GM18526 (cell line): ENCODE measurements around the gene TFF3.

Experiments
- POLR2A ChIP-seq: IDR thresholded peaks from 3 replicates; pipeline ENCODE4 v1.6.1; 2011; ENCODE audit not compliant: insufficient read length; ENCODE audit errors: extremely low read depth

TFF3 gene

DNA sequence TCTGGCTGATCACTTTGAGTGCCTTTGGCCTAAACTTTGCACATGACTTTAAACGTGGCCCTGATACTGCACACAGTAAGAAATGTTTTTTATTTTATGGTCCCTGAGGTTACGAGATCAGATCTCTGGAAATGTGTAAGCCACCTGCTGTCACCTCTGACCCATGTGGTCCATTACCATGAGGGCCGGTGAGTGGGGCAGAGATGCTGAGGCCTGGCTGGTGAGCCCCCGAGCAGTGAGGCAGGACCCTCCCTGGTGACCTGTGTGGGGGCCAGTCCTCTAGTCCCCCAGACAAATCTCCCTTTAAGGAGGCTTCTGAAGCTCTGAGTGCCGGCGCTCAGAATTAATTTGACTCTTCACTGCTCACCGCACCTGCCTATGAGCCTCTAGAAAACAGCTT, 12.4 kb downstream of the TFF3 start:
- TF ChIP-seq POLR2A = no peak

DNA sequence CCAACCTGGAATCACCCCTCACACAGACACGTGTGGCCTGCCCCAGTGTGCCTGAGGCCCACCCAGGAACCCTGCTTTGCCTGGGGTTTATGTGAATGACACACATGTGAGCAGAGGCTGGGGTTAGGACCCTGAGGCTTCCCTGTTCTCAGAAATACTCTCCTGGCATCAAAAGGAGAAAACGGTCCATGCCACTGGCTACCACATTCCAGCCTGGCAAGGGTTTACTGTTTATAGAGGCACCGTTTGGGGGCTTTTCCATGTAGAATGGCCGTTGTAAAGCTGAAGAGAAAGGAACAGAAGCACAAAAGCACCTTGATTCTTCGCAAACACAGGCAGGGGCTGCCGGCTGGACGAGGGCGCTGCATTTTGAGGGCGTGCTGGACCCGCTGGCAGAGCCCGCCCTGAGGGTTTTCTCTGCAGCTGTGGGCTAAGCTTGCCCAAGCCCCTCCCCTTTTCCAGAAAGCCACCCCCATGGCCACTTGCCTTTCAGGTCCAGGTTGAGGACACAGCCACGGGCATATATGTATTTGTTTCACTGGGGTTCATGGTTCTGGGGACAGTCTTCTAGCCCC, 13.0 kb downstream of the TFF3 start:
- TF ChIP-seq POLR2A = no peak

DNA sequence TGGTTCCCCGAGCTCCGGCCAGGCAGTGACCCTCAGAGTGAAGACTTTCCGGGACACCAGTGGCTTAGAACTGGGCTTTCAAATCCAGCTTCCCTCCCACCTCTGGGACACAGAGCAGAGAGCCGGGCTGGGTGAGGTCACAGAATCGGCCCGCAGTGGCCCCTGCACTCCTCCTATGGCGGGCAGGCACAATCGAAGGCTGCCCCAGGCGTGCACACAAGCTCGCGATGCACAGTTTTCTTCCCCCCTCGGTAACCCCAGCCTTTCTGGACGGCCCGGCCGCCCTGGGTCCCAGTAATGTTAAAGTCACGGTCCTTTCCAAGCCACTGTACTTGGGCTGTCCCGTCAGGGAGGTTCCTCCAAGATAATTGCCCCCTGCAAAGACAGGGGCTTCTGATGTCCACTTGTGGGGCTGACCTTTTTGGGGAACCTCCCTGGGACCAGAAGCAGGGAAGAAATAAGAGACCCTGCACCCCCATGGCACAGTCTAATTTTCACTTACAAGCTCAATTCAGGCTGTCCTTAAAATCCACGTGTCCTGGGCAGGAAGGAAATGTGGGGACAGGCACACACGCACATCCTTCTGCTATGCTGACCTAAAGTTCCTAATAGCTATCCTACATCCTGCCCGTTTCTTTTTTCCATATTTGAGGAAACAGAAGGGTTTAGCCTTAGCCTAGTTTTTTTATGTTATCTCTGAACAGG, 13.7 kb downstream of the TFF3 start:
- no peak for TF ChIP-seq POLR2A

DNA sequence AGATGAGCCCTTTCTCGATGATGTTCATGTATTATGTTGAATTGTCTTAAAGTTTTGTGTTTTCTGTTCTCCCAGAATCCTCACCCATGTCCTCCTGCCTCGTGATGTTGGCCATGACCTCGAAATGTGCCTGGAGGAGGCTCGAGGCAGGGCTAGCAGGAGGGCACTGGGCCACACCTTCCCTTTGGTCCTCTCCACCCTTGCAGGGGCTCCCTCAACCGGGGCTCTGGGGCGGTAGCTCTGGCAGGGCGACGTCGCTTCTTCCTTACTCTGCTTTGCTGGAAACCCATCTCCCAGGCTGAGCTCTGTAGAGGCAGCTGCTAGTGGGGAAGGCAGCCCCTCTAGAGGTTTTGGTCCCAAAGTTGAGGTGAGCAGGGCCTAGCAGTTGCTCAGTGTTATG, 14.3 kb downstream of the TFF3 start:
- TF ChIP-seq POLR2A = no peak

DNA sequence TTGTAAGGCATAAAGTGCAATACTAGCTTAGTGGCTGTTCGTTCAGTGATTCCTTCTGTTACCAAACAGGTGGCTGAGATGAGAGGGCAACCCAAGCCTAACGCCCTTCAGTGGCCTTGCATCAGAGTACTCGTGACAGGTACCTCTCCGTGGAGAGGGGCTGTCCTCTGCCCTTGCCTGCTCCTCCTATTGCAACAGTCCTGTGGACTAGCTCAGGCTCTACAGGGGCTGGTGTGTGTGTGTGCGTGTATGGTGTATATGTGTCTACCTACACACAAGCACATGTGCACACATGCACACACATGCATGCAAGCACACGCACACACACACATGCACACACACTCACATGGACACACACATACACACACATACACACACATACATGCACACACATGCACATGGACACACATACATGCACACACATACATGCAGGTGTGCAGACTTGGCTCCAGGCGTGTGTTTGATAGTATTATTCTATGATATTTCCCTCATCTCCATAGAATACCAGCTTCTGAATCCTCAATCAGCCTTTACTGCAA, 15.1 kb downstream of the TFF3 start:
- TF ChIP-seq POLR2A = no peak

DNA sequence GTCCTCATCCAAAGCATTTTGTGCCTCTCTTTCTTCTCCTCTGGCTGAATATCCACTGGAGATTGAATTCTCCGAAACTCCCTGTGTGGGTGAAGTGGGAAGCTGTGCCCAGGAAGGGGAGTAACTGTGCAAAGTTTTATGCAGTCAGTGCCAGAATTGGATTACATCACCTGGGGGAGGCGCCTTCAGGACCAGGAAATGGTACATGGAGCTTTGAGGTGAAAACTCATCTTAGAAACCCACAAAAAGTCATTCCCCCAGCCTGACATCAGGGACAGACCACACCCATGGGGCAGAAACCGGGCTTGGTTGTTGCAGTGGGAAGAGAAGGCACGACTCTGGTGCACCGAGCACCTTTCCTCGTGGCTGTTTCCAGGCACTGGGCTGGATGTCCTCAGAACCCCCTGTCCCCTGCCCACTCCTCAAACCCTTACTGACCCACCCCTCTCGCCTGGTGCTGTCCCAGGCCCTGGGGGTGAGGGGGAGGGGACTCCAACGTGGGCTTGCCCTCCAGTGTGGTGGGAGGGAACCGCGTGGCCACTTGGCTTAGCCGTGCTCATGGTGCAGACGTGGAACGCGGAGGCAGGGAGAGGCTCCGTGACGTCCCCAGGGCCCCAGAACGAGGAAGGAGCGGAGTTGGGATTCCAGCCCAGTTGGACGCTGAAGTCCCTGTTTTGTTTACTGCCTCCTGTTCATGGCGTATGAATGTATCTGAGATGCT, 15.7 kb downstream of the TFF3 start:
- no peak for TF ChIP-seq POLR2A

DNA sequence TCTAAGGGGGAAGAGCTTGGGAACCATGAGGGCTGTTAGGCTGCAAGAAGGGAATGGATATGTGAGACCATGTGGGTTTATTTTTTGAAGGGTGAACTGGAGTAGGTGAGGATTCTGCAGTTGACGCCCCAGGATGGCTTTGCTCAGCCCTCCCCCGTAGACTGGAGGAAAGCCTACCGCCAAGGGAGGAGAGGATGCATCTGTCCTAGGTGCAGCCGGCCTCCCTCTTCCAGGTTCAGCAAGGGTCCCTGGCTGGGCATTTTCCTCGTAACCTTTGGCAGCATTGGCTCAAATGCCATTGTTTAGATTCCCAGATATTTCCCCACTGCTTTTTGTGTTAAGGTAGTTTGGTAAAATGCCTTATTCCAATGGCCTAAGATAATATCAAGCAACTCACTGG, 16.6 kb downstream of the TFF3 start:
- no peak for TF ChIP-seq POLR2A

DNA sequence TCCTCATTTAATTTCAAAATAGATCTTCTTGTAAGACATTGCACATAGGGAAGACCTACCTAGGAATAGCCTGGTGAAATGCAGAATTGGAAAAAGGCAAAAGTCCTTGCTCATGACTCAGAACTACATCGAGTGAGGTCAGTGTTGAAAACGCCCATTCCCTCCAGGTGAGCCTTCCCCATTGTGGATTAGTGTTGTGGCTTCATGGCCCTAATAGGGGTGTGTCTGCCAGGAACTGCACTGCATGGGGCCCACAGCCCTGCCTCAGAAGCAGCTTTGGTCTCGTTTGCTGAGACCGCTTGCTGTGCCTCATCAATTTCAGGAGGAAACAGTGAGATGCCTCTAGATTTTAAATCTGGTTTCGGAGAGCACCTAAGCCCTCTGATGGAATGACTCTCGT, 17.0 kb downstream of the TFF3 start:
- no peak for TF ChIP-seq POLR2A

DNA sequence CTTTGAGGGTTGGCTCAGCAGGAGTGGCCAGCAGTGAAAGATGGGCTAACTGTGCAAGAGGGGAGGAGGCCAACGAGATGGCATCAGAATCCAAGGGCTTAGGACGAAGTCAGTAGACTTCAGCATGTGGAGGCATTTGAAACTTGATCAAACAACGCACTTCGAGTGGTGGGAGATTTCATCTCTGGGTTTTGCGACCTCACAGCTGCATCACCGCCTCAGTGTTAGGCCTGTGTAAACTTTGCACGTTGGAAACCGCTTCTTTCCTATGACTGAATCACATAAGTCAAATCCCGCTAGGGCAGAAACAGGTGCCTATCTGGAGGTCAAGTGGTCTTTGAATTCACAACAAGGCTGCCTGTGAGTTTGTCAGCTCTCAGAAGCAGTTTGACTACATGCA, 17.8 kb downstream of the TFF3 start:
- TF ChIP-seq POLR2A = no peak

DNA sequence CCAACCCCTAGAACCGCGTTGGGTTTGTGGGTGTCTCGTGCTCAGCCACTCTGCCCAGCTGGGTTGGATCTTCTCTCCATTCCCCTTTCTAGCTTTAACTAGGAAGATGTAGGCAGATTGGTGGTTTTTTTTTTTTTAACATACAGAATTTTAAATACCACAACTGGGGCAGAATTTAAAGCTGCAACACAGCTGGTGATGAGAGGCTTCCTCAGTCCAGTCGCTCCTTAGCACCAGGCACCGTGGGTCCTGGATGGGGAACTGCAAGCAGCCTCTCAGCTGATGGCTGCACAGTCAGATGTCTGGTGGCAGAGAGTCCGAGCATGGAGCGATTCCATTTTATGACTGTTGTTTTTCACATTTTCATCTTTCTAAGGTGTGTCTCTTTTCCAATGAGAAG, 18.7 kb downstream of the TFF3 start:
- no peak for TF ChIP-seq POLR2A

DNA sequence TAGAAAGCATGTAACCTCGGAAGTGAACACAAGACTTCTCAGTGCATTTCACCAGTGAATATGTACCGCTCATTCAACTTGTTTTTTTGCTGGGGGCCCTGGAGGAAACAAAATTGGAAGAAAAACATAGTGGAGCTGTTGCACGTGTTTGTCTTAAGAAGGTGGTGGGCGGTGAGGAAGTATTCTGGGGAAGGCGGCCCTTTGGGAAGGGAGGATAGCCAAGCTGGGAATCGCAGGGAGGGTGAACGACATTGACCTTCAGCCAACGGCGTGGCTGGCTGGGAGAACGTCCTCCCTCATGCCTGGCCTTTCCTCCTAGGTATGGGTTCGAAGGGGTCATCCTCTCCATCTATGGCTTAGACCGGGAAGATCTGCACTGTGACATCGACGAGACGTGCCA, 19.4 kb downstream of the TFF3 start:
- no peak for TF ChIP-seq POLR2A

DNA sequence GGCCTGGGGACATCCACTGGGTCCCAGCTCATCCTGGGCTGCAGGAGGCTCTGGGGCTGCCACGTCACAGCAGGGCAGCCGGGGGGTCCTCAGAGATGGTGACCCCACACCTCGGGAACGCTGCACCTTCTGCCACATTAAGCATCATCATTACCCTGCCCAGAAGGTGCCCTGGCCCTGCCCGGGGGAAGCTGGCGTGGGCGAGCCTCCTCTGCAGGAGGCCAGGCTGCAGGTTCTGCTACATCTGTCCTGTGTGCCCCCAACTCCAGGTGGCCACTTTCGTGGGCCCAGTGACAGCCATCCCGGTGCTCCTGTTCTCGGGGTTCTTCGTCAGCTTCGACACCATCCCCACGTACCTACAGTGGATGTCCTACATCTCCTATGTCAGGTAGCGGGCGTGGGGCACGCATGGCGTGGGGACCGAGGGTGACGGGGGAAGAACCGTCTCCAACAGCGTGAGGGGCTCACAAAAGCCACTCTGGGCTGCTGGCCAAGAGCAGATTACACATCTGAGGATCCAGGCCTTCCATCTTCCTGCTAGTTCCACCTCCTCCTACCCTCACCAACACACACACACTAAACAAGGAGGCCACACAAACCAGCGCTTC, 20.8 kb downstream of the TFF3 start:
- TF ChIP-seq POLR2A = no peak

DNA sequence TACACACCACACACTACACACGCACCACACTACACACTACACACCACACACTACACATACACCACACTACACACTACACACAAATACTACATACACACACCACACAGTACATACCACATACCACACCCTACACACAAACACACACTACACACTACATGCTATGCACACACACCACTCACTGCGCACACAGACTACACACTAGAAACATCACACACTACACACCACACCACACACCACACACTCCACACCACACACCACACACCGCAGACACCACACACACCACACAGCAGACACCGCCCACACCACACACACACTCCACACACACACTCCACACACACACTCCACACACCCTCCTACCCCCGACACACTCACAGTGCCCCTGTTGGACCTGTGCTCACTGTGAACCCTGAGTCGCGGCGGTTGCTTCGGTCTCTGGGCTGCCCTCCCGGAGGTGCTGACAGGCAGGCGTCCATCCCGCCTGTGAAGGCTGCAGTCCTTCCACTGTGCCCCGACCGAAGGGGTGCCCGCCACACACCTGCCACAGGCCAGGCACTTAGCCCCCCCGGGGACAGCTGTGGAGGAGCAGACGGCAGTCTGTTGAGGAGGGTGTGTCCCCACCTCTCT, 21.4 kb downstream of the TFF3 start:
- no peak for TF ChIP-seq POLR2A

DNA sequence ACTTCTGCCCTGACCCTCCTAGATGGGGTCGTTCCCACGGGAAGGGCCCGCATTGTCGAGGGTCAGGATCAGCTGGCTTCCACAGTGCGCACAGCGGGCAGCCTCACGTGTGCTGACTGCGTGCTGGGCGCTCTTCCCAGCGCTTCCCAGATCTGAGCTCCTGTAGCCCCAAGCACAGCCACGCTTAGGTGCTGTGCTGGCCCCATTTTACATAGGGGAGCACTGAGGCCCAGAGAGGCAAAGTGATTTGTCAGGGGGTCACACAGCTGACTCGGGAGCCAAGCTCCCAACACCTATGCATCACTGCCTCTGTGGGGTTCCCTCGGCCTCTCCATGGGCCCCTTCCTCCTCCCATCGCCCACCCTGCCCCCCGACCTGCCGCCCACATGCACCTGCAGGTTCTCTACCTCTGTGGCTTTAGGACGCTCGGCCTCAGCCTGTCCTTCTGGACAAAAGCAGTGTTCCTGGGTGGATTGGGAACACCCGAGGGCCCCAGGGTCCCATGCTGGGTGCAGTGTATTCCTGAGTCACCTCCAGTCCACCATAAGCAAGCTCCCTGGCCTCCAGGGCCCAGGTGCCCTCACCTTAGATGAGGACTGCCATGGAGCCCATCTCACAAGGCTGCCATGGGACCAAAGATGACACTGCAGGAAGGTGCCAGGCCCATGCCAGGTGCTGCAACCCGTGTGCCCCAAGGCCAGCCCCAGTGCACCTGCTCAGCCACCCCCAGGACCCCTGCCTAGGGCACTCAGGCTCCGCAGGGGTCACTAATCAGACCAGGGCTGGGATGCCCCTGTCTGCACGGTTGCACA, 23.3 kb downstream of the TFF3 start:
- TF ChIP-seq POLR2A = no peak
